IPS DF 19.7 (cell line): Measurements from ENCODE around the gene EHD2.
"Not testable (repeated sequence)": the region's sequence is repeated elsewhere in the genome, so short reads cannot be mapped to it uniquely, and the experiment has no call there.

Experiments
- DNase-seq: peaks from one replicate; pipeline ENCODE4 v3.0.0-alpha.2; 2013; ENCODE audit warnings: low read depth, low spot score

The EHD2 gene

DNA sequence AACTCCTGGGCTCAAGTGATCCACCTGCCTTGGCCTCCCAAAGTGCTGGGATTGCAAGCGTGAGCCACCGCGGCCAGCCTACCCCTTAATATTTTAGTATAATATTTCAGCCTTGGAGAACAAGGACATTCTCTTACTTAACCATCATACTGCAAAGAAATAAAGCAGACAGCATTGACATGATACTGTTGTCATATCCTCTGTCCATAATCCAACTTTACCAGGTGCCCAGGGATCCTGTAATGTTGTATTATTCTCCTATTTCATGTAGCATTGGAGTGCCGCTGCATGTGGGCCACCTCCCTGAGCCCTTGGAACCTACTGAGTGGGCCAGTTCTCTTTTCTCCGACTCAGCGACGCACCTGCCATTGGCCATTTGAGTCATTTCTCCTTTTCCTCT, 21.4 kb upstream of the EHD2 start:
- no peak for DNase-seq

DNA sequence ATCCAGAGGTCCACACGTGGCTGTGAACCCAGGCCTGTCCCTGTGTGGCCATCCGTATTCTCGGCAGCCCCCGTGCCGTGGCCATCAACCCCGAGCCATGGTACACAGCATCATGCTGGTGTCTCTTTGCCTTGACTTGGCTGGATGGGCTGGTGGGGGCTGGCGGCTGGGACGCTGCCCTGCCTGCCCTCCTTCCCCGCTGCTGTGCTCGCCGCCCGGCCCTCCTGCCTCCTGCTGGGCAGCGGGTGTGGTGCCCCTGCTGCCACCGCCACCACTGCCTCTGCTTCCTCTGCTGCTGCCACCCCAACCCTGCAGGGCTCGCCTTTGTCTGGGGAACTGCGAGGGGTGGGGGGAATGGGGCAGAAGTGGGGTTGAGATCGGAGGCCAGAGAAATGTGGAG, 19.7 kb upstream of the EHD2 start:
- DNase-seq, result no peak

DNA sequence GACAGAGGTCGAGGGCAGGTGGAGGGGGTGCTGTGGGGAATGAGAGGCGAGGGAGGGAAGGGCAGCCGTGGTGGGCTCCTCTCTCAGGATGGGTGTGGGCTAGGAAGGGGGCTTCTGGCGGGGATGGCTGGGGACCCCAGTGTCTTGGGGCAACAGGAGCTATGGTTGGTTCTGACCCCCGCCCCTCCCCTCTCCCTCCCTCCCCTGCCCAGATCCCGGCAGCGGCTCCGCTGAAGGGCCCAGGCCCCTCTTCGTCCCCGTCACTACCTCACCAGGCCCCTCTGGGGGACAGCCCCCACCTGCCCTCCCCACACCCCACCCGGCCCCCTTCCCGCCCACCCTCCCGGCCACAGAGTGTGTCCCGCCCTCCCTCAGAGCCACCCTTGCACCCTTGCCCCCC, 19.3 kb upstream of the EHD2 start:
- no peak for DNase-seq

DNA sequence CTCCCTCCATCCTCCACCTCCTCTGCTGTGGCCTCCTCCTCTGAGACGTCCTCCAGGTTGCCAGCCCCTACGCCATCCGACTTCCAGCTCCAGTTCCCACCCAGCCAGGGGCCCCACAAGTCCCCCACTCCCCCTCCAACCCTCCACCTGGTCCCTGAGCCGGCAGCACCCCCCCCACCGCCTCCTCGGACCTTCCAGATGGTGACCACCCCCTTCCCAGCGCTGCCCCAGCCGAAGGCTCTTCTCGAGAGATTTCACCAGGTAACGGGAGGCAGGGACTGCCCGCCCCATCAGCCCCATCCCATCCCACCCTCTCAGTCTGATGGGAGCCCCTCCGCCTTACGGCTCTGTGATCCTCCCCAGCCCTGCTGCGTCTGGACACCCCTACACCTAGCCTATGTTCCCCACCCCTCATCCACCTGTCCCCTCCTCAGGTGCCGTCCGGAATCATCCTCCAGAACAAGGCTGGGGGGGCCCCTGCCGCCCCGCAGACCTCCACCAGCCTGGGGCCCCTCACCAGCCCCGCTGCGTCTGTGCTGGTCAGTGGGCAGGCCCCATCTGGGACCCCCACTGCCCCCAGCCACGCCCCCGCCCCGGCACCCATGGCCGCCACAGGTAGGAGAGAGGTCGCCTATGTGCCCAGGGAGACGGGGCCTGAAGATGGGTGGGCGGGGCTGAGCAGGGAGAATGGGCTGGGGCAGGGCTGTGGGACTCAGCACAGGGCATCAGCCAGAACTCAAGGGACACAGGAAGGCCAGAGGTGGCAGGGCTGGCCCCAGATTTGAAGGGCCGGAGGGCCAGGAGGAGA, 18.6 kb upstream of the EHD2 start:
- DNase-seq, result no peak

DNA sequence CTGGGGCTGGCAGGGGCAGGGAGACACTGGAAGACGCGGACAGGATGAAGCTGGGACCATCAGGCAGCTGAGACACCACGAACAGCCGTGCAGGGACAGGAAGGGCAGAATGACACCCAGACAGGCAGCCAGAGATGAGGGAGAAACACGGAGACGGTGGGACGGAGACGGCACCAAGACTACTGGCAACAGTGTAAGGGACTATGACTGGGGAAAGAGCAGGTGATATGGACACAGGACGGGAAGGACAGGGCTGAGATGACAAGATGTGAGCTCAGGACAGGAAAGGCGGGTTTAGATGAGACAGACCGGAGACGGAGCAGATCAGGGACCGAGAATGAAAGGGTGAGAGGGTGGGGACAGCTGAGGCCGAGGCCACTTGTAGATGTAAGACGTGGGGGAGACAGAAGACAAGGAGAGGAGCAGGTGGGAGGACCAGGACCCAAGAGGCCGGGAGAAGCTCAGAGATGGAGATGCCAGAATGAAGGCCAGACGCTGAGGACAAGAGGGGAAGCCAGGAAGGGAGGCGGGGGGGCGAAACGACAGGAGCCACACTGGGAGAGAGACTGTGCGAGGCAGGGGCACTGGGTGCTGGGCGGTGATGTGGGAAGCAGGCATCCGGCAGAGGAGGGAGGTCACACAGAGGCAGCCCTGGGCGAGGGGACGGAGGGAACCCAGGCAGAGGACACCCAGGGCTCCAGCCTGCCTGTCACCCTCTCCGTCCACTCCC, 17.5 kb upstream of the EHD2 start:
- no peak for DNase-seq

DNA sequence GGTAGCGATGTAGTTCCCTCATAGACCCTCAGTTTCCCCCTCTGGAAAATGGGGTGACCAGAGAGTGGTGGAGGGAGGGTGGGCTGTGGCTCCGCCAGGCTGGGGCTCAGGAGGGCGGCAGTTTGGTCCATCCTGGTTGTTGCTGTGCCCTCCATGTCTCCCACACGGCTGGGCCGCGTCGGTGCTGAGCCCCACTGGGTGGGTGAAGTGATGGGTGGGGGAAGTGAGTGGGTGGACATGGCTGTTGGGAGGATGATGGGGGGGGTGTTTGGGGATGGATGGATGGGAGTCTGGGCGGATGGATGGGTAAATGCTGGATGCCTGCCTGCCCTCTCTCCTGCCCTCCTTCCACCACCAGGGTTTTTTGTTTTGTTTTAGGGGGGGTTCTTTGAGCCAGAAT, 16.6 kb upstream of the EHD2 start:
- no peak for DNase-seq

DNA sequence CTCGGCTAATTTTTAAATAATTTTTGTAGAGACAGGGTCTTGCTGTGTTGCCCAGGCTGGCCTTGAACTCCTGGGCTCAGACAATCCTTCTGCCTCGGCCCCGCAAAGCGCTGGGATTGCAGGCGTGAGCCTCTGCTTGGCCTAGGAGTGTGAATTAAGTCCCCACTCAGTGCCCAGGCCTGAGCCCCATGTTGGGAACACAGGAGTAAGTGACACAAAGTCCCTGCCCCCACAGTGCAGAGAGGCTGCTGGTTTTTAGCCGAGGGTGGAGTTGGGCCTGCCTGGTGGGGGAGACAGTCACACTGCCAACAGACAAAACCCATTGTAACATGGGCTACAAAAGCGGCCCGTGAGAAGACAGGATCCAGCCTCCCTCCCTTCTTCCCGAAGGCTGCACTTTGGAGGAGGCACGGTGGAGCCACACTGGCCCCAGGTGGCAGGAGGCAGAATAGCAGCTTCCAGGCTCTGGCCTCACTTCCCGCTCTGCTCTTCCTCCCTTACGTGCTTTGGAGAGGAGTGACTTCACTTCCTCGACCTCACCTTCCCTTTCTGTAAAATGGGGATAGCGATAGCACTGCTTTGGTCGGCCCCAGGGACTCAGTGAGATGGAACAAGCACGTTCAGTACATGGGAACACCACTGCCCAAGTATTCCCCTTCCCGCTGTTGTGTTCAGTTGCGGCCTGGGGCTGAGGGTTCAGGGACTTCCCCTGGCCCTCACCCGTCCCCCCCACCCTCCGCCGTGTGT, 15.2 kb upstream of the EHD2 start:
- peak; percentile 72 for DNase-seq

DNA sequence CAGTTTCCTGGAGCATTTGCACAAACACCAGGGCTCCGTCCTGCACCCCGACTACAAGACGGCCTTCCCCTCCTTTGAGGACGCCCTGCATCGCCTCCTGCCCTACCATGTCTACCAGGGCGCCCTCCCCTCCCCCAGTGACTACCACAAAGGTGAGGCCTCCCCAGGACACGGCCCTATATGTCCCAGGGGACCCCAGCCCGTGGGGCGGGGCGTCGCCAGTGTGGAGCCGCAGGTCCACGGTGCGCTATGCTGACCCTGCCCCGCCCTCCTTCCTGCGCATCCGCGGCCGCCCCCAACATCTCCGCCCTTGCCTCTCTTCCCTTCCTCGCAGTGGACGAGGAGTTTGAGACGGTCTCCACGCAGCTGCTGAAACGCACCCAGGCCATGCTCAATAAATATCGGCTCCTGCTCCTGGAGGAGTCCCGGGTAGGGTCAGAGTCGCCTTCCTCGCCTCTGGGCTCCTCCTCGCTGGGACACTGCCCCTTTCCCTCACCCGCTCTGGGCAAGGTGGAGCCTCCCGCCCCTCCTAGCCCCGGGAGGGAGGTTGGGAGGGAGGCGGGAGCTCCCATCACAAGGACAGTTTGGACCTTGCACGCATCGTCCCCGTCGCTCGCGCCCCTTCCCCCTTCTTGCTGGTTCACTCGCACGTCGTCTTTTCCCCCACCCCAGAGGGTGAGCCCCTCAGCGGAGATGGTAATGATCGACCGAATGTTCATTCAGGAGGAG, 14.4 kb upstream of the EHD2 start:
- DNase-seq, result no peak

DNA sequence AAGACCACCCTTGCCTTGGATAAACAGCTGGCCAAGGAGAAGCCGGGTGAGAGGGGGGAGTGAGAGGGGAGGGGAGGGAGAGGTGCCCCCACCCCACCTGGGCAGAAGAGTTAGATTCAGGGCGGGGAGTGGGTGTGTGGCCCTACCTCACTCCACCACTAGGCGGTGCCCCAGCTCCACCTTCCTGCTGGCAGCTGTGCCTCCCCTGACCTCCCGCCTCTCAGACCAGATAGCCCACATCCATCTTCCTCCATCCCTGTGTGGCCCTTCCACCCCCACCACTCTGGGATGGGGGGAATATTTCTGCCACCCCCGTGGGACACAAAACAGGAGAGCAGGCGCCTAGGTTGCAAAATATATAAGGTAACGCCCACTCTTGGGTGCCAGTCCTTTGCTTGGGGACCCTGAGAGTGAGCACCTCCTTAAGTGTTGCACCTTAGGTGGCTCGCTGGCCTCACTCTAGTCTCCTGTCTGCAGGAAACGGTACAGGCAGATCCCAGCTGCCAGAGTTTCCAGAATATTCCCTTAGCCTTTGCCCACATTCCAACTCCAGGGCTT, 13.8 kb upstream of the EHD2 start:
- DNase-seq, result no peak

DNA sequence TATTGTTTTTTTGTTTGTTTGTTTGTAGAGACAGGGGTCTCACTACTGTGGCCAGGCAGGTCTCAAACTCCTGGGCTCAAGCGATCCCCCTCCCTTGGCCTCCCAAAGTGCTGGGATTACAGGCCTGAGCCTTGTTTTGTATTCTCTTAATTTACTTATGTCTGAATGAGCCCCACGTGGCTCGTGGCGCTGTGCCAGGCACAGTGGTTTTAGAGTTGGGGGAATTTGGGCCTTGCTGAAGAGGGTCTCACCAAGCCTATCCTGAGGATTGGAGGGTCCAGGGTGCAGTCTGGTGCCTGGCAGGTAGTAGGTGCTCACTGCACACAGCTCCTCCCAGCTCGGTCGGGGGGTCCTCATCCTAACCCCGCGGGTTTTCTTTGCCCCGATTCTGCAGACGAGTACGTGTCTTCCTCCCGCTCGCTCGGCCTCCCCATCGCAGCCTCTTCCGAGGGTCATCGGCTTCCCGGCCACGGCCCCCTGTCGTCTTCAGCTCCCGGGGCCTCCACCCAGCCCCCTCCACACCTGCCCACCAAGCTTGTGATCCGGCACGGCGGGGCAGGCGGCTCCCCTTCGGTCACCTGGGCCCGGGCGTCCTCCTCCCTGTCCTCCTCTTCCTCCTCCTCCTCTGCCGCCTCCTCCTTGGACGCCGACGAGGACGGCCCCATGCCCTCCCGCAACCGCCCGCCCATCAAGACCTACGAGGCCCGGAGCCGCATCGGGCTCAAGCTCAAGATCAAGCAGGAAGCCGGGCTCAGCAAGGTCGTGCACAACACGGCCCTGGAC, 12.1 kb upstream of the EHD2 start:
- DNase-seq, result no peak

DNA sequence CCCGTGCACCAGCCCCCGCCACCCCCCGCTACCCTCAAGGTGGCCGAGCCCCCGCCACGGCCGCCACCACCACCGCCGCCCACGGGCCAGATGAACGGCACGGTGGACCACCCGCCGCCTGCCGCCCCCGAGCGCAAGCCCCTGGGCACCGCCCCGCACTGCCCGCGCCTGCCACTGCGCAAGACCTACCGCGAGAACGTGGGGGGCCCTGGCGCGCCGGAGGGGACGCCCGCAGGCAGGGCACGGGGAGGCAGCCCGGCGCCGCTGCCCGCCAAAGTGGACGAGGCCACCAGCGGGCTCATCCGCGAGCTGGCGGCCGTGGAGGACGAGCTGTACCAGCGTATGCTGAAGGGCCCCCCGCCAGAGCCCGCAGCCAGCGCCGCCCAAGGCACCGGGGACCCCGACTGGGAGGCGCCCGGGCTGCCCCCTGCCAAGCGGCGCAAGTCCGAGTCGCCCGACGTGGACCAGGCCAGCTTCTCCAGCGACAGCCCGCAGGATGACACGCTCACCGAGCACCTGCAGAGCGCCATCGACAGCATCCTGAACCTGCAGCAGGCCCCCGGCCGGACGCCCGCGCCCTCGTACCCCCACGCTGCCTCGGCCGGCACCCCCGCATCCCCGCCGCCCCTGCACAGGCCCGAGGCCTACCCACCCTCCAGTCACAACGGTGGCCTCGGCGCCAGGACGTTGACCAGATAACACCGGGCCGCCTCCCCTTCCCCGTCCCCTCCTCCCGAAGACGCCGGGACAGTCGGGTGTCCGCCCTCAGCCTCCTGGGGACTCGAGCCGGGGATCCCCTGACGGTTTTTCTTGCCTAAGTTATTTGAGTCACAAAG, 11.3 kb upstream of the EHD2 start:
- DNase-seq, result no peak

DNA sequence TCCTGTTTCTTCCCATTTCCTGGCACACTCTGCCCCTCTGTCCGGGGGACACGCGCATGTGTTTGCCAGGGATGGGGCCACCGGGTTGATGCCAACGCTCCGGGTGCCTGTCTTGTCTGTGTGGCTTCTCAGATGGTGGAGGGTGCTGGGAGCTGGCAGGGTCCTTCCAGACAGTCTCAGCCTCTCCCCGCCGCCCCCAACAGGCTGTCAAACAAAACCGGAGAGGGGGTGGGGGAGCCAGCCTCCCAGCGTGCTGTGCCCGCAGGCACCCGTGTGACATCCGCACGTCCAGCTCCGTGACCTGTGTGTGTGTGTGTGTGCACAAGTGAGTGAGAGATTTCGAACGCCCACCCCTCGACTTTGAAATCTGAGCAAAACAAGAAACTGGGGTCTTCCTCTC, 10.6 kb upstream of the EHD2 start:
- DNase-seq, result no peak

DNA sequence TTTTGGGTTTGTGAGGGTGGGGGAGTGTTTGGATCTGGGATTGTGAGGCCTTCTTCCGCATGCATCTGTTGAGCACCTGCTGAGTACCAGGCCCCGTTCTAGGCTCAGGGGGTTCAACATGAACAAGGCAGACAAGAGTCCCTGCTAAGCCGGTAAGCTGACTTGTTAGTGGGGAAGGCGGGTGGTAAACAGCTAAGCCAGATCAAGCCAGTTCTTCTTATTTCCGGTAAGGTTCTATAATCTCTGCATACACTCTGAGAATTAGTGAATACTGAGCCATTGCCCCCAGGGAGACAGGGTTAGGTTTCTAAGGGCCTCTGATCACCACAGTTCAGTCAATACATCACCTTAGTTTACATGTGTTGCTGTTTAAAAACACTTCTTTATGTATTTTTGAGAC, 9.9 kb upstream of the EHD2 start:
- DNase-seq, result no peak

DNA sequence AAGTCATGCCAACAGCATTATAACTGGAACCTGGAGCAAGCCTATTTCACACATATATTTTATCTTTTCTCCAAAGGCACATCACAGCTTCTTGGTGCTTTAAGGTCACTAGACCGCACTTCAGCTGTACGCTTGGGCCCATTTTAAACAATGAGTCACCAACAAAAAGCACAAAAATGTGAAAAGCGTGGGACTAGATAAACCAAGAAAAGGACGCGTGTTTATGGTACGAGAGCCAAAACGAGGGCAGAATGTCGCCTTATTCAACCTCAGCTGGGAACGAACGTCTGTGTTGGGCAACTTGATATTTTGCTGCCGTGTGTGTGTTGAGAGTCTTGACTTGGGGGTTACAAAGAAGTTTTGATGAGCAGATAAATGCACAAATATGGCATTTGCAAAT, 9.2 kb upstream of the EHD2 start:
- no peak for DNase-seq

DNA sequence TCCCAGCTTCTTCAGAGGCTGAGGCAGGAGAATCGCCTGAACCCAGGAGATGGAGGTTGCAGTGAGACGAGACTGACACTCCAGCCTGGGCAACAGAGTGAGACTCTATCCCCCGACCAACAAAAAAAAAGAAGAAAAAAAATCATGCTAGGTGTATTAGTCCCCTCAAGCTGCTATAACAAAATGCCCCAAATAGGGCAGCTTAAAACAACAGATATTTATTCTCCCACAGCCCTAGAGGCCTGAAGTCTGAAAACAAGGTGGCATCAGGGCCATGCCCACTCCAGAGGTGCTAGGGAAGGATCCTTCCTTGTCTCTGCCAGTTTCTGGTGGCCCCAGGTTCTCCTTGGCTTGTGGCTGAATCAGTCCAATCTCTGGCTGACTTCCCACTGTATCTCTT, 8.6 kb upstream of the EHD2 start:
- no peak for DNase-seq

DNA sequence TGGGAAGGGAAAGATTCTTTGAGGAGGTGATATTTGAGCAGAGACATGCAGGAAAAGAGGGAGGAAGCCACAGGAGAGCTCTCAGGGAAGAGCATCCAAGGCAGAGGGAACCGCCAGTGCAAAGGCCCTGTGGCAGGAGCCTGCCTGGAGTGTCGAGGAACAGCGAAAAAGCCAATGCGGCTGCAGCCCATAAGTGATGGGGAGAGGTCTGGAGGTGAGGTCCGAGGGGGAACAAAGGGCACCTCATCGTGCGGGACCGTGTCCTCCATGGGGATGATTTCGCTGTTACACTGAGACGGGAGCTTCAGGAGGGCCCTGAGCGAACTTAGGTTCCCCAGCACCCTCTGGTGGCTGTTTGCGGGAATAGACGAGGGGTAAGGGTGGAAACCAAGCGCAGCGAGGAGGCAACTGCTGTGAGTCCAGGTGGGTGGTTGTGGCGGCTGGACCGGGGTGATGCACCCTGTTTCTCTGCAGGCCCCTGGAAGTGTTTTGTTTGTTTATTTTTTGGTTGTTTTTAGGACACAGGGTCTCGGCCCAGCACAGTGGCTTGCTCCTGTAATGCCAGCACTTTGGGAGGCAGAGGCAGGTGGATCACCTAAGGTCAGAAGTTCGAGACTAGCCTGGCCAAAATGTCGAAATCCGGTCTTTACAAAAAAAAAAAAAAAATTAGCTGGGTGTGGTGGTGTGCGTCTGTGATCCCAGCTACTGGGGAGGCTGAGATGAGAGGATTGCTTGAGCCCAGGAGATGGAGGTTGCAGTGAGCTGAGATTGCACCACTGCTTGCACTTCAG, 5.9 kb upstream of the EHD2 start:
- DNase-seq, result peak; percentile 76

DNA sequence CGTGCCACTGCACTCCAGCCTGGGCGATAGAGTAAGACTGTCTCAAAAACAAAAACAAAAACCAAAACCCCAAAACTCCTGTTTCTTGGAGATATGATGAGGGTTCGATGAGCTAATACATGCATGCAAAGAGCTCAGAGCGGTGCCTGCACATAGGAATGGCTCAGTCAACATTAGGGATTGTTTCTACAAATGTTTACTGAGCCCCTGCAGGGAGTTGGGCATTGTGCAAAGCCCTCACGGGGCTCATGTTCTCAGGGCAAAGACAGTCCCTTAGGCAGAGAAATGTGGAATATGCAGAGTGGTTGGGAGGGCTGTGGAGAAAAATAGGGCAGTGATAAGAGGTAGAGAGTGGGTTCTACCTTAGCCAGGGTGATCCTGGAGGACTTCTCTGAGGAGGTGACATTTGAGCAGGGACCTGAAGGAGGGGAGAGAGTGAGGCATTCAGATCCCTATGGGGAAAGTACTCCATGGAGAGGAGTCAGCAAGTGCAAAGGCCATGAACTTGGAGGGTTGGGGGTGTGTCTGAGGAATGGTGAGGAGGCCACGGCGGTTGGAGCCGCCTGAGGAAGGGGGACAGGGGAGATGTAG, 1.5 kb upstream of the EHD2 start:
- no peak for DNase-seq

DNA sequence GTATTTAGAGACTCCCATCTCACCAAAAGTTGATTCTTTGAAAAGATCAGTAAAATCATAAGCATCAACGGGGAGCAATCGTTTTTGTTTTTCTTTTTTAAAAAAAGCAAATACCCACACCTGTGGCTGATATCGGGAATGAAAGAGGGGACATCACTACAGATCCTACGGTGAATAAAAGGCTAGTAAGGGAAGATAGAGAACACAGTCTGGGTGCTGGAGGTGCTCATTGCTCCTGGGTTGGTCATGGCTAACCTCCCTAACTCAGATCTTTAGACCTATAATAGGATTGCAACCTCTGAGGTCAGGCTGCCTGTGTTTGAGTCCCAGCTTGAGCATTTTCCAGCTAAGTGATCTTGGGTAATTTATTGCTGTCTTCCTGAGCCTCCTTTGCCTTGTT, 1.1 kb downstream of the EHD2 start:
- DNase-seq, result no peak

DNA sequence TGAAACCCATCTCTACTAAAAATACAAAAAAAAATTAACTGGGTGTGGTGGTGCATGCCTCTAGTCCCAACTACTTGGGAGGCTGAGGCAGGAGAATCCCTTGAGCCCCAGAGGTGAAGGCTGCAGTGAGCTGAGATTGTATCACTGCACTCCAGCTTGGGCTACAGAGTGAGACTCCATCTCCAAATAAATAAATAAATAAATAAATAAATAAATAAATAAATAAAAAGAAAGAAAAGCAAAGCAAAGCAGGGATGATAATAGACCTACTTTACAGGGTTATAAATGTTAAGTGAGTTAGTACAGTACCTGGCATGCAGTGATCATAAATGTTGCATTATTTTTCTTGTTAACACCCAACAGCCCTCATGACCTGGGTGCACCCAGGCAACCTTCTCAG, 1.6 kb downstream of the EHD2 start:
- not testable (repeated sequence) for DNase-seq
